Measurements from ENCODE around the gene TMEM185B. TPM values are rescaled to one million over a fixed set of nuclear protein-coding genes. Genes with fewer than 3 reads are reported as not detected.

Gene TMEM185B
- total and polyA plus RNA-seq, 10 donors = 3.9 to 35.6 (median 22.5) TPM

- TF ChIP-seq POLR2AphosphoS5 (IDR thresholded peaks at IDR 0.05) = no peak
- TF ChIP-seq POLR2A (IDR thresholded peaks at IDR 0.05) = no peak
- no peak for TF ChIP-seq CTCF (IDR thresholded peaks at IDR 0.05 in 8 of 11, conservative IDR thresholded peaks at IDR 0.05 in 3 of 11)
- H3K4me1 ChIP-seq = peaks cover 13 to 64% (median 28%) of the 10 kb centered on the region in 6 donors
- H3K27ac ChIP-seq = peak overlapping the region; percentile 75 to 95 (median 87)
- H3K4me3 ChIP-seq = peak overlapping the region in 1 of 8 donors; percentile 73
- no peaks in the 10 kb centered on the region for H3K27me3 ChIP-seq (replicated peaks in 1 of 7)
- intact Hi-C loops (cut with DNase I; ENCODE audit: low total_unique reads) = loop anchor here (10.0 kb wide), 1 partner anchor 472 kb away; no protein-coding TSS in a partner anchor
- DNase-seq = no peak
- no peaks in the 10 kb centered on the region for H3K9me3 ChIP-seq
- H3K36me3 ChIP-seq = no peaks in the 10 kb centered on the region
- WGBS, 5 donors = 23 to 40% (median 32%) methylated on average over 3 of the region's 3 CpGs
Measured at GRCh38 chr2:120176526-120176925, 46.7 kb downstream of the TMEM185B start.

GRCh38 chr2:120174963-120175581, 48.1 kb downstream of the TMEM185B start:
- 25 to 36% (median 28%) methylated on average over 6 of the region's 6 CpGs for WGBS, 5 donors
- no peak overlapping the region for H3K27ac ChIP-seq
- H3K9me3 ChIP-seq = no peaks in the 10 kb centered on the region
- TF ChIP-seq CTCF (IDR thresholded peaks at IDR 0.05 in 8 of 11, conservative IDR thresholded peaks at IDR 0.05 in 3 of 11) (peak; percentile 44 to 84 (median 67)), POLR2A (IDR thresholded peaks at IDR 0.05) (no peak), POLR2AphosphoS5 (IDR thresholded peaks at IDR 0.05) (no peak)
- no peak for DNase-seq
- H3K4me1 ChIP-seq = peaks cover 13 to 55% (median 27%) of the 10 kb centered on the region in 6 donors
- H3K27me3 ChIP-seq (replicated peaks in 1 of 7) = no peaks in the 10 kb centered on the region
- no peaks in the 10 kb centered on the region for H3K36me3 ChIP-seq
- intact Hi-C loops (cut with DNase I; ENCODE audit: low total_unique reads) = loop anchor here (5.0 to 10.0 kb wide), 2 partner anchors 423 to 470 kb away; no protein-coding TSS in a partner anchor
- H3K4me3 ChIP-seq = no peak overlapping the region

Small RNAs within 50 kb of the gene (small RNA-seq; reads per million reads assigned to genes)
- 0 reads per million in 4 donors for gene MTND4LP14
- gene RF00019 = 0 reads per million in 4 donors

Other genes with a start within 250 kb of the TMEM185B start
- gene EPB41L5, start 210.3 kb downstream of the TMEM185B start, total RNA-seq = 10 to 100 TPM in 2 of 7 donors, 1 to 10 TPM in 5; 7.1 to 10.5 (median 9.6) TPM
- gene EPB41L5, start 210.3 kb downstream of the TMEM185B start, polyA plus RNA-seq = 1 to 10 TPM in 2 of 3 donors, under 1 TPM in 1; 0.97 to 2.2 (median 1.7) TPM
- gene RALB, start 29.5 kb upstream of the TMEM185B start, total RNA-seq = 100 to 1,000 TPM in 3 of 7 donors, 10 to 100 TPM in 4; 67.2 to 126 (median 96.3) TPM
- gene RALB, start 29.5 kb upstream of the TMEM185B start, polyA plus RNA-seq = 10 to 100 TPM; 26.6 to 61.5 (median 38.0) TPM
- gene INHBB, start 122.7 kb upstream of the TMEM185B start, total RNA-seq = 1 to 10 TPM in 2 of 7 donors, under 1 TPM in 5; 0.29 to 1.4 (median 0.68) TPM
- gene INHBB, start 122.7 kb upstream of the TMEM185B start, polyA plus RNA-seq = 1 to 10 TPM in 1 of 3 donors, under 1 TPM in 2; 0.26 to 1.5 (median 0.58) TPM